Renal cortex interstitium (tissue), 15 donors: Measurements from ENCODE around the gene PEX10. TPM values are rescaled to one million over a fixed set of nuclear protein-coding genes. Genes with fewer than 3 reads are reported as not detected.
"Not testable (repeated sequence)": the region's sequence is repeated elsewhere in the genome, so short reads cannot be mapped to it uniquely, and the experiment has no call there.

Source experiments
- DNase-seq, 11 donors: peaks; one replicate each; pipeline ENCODE4 v3.0.0-alpha.2; 2013; ENCODE audit warnings: low read depth in 9 of 11, low spot score in 4 of 11; ENCODE audit errors: extremely low read depth in 1 of 11
- long read RNA-seq, 16 experiments: transcript quantifications; one replicate each; lab custom pipeline, GENCODE V29; 2026
- polyA plus RNA-seq, 3 donors: library from polyadenylated mRNA; unstranded; fragments of 120-200 nt; gene quantifications; one replicate each; pipeline ENCODE4 v1.2.1, GENCODE V29; 2013; ENCODE audit not compliant: insufficient read length in 3 of 3

PEX10 gene
- 10 to 100 TPM; 21.4 to 26.8 (median 26.6) TPM for polyA plus RNA-seq
- long read RNA-seq, donor 1, transcript PEX10-202 (6 exons, 1,997 nt) = major isoform, 7 of 7 reads
- long read RNA-seq, donor 1, partial matches to known transcripts = 0 of 7 reads
- long read RNA-seq, donor 1, other reads (novel, unspliced or antisense) = 0 of 7 reads
- long read RNA-seq, donor 2, transcript PEX10-202 (6 exons, 1,997 nt) = major isoform, 13 of 13 reads
- long read RNA-seq, donor 2, partial matches to known transcripts = 0 of 13 reads
- long read RNA-seq, donor 2, other reads (novel, unspliced or antisense) = 0 of 13 reads
- long read RNA-seq, donor 3, transcript PEX10-202 (6 exons, 1,997 nt) = major isoform, 18 of 19 reads
- long read RNA-seq, donor 3, partial matches to known transcripts = 0 of 19 reads
- long read RNA-seq, donor 3, other reads (novel, unspliced or antisense) = 0 of 19 reads
- long read RNA-seq, donor 4, transcript PEX10-202 (6 exons, 1,997 nt) = major isoform, 5 of 6 reads
- long read RNA-seq, donor 4, partial matches to known transcripts = 0 of 6 reads
- long read RNA-seq, donor 4, other reads (novel, unspliced or antisense) = 0 of 6 reads
- long read RNA-seq, donor 5 = 0 reads
- long read RNA-seq, donor 6, transcript PEX10-202 (6 exons, 1,997 nt) = major isoform, 7 of 7 reads
- long read RNA-seq, donor 6, partial matches to known transcripts = 0 of 7 reads
- long read RNA-seq, donor 6, other reads (novel, unspliced or antisense) = 0 of 7 reads
- long read RNA-seq, donor 7, transcript PEX10-202 (6 exons, 1,997 nt) = major isoform, 9 of 9 reads
- long read RNA-seq, donor 7, partial matches to known transcripts = 0 of 9 reads
- long read RNA-seq, donor 7, other reads (novel, unspliced or antisense) = 0 of 9 reads
- long read RNA-seq, donor 8, transcript PEX10-202 (6 exons, 1,997 nt) = major isoform, 13 of 13 reads
- long read RNA-seq, donor 8, partial matches to known transcripts = 0 of 13 reads
- long read RNA-seq, donor 8, other reads (novel, unspliced or antisense) = 0 of 13 reads
- long read RNA-seq, donor 9, transcript PEX10-202 (6 exons, 1,997 nt) = major isoform, 10 of 10 reads
- long read RNA-seq, donor 9, partial matches to known transcripts = 0 of 10 reads
- long read RNA-seq, donor 9, other reads (novel, unspliced or antisense) = 0 of 10 reads
- long read RNA-seq, donor 10, transcript PEX10-202 (6 exons, 1,997 nt) = major isoform, 5 of 5 reads
- long read RNA-seq, donor 10, partial matches to known transcripts = 0 of 5 reads
- long read RNA-seq, donor 10, other reads (novel, unspliced or antisense) = 0 of 5 reads
- long read RNA-seq, donor 11, transcript PEX10-202 (6 exons, 1,997 nt) = major isoform, 6 of 7 reads
- long read RNA-seq, donor 11, partial matches to known transcripts = 0 of 7 reads
- long read RNA-seq, donor 11, other reads (novel, unspliced or antisense) = 0 of 7 reads
- long read RNA-seq, donor 12, transcript PEX10-202 (6 exons, 1,997 nt) = major isoform, 5 of 5 reads
- long read RNA-seq, donor 12, partial matches to known transcripts = 0 of 5 reads
- long read RNA-seq, donor 12, other reads (novel, unspliced or antisense) = 0 of 5 reads
- long read RNA-seq, donor 13, transcript PEX10-202 (6 exons, 1,997 nt) = major isoform, 24 of 24 reads
- long read RNA-seq, donor 13, partial matches to known transcripts = 0 of 24 reads
- long read RNA-seq, donor 13, other reads (novel, unspliced or antisense) = 0 of 24 reads
- long read RNA-seq, donor 14, transcript PEX10-202 (6 exons, 1,997 nt) = major isoform, 11 of 11 reads
- long read RNA-seq, donor 14, partial matches to known transcripts = 0 of 11 reads
- long read RNA-seq, donor 14, other reads (novel, unspliced or antisense) = 0 of 11 reads
- long read RNA-seq, donor 15, partial matches to known transcripts = 0 of 4 reads
- long read RNA-seq, donor 15, other reads (novel, unspliced or antisense) = 0 of 4 reads
- long read RNA-seq, donor 16, transcript PEX10-202 (6 exons, 1,997 nt) = major isoform, 28 of 36 reads
- long read RNA-seq, donor 16, partial matches to known transcripts = 7 of 36 reads
- long read RNA-seq, donor 16, other reads (novel, unspliced or antisense) = 0 of 36 reads

DNA sequence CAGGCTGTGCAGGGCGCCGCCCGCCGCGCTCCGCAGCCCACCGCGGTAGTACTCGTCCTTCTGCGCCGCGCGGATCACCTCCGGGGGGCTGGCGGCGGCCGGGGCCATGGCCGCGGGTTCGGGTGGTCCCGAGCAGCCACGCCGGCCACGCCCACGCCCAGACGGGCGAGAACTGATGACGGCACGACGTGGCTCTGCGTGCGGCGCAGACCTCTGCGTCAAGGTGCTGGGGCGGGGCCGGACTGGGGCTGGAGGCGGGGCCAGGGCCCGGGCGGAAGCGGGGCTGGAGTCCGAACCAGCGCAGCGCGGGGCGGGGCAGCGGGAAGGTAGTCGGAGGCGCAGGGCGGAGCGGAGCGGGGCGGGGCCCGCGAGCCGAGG is at the start of gene PEX10:
Gene PEX10 (minus strand): TSS at position 170 of the 378 bp plus-strand sequence. CDS start 62 bp downstream, at position 108.
- peak; percentile 81 to 97 (median 94) for DNase-seq

DNA sequence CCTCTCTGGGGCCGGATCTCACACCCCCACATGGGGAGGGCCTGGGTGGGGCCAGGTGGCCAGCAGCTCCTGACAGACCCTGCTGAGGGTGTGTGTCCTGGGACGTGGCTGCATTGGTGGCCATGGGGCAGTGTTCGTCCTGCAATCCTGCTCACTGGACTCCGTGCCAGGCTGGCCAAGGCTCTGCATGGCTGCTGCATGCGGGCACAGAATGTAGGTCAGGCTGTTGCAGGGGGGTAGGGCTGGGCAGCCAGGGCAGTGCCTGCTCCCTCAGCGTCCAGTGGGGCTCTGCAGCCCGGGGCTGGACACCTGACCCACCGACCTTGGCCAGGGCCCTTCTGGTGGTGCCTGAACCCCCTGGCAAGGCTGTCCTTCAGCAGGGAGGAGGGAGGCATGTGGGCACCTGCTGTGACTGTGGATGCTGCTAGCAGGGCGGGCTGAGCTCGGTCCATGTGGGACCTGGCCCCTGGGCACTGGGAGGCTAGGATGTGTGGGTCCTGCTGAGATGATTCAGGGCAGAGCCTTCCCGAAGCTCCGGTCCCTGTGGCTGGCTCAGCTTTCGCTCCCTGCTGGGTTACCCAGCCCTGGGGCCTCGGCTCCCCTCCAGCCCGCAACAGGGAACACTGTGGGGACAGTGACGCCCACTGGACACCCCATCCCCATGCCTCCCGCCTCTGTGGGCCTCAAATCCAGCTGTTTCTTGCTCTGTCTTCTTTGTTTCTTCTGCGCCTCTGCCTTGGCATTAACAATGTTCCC is 48.8 kb upstream of the PEX10 start:
- no peak for DNase-seq

DNA sequence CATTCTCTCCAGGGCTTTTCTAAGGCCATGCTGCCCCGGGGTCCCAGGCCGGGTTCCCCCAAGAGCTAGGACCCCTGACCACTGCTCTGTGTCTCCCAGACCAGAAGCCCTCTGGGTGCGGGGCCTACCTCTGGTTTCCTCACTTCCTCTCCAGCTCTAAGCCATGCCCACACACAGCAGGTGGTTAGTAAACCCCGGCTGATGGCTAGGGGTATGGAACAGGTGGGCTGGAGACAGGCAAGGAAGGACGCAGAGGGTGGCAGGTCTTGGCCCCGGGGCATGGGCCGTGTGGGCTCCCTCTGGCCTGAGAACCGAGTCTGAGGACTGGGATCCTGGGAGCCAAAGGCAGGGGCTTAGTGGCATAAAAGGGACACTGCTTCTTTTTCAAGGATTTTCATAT is 47.8 kb upstream of the PEX10 start:
- DNase-seq = no peak

DNA sequence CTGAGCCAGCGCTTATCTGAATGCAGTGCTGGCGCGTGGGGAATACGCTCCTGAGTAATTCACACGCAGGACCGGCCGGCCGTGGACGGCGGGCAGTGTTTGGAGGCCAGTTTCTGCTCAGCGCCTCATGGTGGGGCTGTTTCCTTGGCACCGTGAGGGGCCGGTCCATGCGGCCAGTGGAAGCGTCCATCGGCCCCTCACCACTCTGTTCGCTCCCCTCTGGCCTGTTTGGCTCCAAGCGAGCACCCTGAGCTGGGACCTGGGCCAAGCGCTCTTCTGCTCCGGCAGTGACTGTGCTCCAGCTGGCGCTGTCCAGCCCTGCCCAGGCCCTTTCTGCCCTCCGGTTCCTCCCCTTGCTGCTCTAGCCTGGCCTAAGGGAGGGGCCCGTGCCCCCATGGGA is 47.4 kb upstream of the PEX10 start:
- no peak for DNase-seq

DNA sequence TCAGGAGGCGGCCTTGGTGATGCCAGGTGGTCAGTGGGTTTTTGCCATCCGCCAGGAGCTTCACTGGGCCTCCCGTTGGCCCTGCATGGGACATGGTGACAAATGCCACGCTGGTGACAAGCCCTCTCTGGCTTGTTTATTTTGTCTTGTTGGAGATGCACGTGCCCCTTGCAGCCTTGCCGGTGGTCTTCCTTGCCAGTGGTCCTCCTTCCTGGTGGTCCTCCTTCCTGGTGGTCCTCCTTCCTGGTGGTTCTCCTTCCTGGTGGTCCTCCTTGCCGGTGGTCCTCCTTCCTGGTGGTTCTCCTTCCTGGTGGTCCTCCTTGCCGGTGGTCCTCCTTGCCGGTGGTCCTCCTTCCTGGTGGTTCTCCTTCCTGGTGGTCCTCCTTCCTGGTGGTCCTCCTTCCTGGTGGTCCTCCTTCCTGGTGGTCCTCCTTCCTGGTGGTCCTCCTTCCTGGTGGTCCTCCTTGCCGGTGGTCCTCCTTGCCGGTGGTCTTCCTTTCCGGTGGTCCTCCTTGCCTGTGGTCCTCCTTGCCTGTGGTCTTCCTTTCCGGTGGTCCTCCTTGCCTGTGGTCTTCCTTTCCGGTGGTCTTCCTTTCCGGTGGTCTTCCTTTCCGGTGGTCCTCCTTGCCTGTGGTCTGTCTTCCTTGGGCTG is 46.9 kb upstream of the PEX10 start:
- not testable (repeated sequence) for DNase-seq

DNA sequence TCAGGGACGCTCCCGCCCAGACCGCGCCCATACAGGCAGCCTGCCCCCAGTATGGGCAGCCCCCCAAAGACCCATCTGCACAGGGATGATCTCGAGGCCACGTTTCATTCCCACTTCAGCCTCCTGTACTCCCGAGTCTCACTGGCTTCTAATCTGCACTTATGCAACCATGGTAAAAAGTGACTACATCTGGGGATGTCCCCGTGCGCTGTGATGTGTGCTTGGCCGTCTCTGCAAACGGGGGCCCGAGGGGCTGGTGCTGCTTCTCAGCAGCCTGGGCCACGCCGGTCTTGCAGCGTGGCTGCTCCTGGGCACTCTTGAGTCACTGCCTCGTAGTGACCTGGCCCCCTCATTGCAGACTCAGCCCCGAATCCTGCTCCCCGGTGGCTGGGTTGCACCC is 46.3 kb upstream of the PEX10 start:
- no peak for DNase-seq

DNA sequence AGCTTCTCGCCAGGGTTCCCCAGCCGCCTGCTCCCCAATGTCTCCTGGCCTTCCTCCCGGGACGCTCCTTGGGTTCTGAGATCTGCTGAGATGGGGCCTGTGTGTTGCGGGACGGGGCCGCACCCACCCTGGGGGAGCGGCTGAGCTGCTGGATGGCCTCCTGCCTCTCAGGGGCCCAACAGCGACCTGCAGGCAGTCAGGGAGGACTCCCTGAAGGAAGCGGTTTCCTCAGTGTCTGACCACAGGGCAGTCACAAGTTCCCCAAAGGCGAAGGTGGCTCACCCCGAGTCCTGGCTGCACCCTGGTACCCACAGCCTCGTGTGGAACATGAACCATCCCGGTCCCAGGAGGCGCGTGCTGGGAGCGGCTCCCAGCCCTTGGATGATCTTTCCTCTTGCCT is 45.1 kb upstream of the PEX10 start:
- no peak for DNase-seq

DNA sequence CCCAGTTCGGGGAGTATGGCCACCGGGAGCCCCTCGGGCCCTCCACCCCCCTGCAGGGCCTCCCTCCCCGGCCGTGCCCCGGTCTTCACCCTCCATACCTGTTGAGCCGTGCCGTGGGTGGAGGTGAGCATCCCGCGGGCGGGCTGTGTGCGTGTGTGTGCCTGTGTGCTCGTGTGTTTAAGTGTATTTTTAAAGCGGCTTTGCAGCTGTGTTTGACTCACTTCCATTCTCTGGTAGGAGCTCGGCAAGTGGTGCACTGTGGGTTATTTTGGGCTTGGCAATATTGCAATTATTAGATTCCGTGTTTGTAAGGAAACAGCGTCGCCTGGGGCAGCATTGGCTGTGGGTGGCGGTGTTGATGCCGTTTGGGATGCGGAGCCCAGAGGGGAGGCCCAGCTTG is 43.4 kb upstream of the PEX10 start:
- DNase-seq = no peak

DNA sequence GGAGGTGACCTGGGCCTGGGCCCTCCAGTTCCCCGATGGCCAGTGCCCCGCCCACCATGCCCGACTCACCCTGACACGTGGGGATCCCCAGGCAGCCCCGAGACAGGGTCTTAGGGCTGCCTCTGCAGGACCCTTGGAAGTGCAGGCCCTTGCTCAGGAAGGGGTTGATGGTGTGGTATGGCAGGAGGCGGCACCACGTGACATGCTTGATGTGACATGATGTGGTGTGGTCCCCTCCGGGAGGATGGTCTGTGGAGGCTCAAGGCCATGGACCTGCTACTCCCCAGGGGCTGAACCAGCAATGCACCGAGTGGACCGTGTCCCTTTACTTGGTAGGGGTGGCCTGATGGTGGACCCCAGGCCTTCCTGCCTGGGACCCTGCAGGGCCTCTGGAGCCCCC is 41.9 kb upstream of the PEX10 start:
- DNase-seq = no peak

DNA sequence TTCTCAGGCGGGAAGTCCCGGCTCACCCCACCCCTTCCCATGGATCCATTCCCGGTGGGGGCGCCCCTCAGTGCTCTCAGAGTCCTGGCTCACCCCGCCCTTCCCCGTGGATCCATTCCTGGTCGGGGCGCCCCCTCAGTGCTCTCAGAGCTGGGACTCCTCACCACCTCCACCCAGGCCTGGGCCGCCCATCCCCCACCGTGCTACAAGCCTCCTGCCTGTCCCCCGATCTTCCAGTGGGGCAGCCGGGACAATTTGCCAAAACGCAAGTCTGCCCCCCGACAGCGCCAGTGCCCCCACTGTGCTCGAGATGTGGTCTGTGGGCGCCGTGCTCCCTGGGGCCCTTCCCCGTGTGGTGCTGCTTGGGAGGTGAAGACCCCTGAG is 40.6 kb upstream of the PEX10 start:
- DNase-seq = no peak

DNA sequence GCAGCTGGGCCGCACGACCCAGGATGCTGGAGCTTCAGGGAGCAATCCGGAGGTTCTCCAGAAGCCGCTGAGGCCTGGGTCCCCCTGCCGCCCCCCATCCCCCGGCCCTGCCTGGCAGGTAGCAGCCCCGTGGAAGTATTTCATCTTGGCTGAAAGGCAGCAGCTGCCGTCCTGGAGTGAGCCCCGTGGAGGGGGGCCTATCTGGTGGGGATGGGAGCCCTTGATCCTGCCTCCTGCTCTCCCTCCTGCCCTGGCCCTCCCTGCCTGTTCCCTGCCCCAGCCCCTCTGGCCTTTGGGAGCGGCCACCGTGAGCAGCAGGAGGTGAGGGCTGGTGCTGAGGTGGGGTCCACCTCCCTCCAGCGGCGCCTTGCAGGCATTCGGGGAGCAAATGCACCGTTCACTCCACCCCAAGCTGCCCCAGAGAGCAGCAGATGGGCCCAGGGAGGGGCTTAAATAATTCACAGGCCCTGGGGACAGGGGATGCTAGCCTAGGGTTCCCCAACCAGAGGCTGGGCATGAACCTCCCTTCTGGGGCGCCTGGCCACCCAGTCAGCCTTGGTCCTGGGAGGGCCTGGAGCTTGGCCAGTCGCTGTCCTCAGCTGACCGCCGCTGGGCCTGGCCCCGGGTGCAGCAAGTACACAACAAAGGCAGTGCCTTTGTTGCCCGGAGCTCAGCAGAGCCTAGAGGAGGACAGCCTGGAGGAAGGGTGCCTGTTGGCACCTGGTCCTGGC is 40.0 kb upstream of the PEX10 start:
- no peak for DNase-seq

DNA sequence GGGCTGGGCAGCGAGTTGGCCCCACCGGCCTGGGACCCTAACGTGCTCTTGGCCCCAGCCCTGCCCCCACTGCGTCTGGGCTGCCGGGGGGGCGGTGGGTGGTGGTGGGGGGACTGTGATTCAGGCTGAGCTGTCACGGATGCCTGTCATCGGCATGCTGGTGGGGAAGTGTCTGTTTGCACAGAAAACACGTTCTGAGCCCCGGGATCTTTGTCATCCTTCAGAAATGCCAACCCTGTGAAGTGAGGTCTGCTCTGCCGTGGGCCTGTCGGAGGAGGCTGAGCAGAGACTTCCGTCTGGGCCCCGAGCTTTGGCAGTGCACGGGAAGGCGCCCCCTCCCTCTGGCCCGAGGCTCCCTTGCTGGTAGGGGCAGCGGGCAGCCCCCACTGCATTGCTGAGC is 39.4 kb upstream of the PEX10 start:
- no peak for DNase-seq

DNA sequence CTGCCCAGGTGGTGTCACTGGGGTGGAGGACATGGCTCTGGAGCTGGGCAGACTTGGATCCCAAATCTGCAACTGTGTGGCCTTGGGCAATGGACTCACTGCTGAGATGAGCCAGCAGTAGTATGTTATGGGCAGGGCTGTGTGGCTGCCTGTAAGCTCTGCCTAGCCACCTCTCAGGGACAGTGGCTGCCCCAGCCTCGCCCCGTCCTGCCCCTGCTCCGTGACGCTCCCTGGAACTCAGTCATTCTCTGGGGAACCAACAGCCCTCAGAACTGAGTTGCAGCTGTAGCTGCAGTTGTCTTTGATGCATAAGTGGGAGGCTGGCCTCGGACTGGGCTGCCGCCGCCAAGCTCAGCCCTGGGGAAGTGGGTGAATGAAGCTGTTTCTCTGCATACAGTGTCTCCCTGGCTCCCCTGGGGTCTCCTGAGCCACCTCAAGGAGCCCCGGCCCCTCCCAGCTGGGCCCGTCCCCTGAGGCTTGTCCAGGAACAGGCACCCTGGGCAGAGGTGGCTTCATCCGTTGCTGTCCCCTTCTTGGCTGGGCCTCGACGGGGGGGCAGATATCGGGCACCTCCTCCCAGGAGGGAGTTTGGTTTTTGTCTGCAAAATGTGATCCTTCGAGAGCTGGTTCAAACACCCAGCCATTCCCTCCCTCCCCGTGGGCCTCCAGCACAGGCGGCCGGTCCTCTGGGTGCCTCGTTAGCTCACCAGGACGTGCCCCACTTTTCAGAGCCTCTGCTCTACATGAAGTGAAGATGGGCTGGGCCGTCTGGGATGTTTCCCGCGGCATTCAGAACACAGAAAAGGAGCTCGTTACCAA is 37.5 kb upstream of the PEX10 start:
- no peak for DNase-seq

DNA sequence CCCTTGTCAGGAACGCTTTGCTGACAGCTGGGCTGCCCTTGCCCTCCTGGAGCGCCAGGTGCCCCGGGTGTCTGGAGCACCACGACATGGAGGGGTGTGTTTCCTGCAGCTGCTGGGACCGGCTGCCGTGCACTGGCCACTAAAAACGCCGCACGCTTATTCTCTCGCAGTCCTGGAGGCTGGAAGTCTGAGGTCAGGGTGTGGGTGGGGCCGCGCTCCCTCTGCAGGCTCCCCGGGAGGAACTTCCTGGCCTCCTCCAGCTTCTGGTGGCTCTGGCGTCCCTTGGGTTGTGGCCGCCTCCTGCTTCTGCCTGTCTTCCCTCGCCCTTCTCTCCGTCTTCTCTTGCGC is 35.7 kb upstream of the PEX10 start:
- no peak for DNase-seq
